NB4 (cell line): ENCODE measurements around the gene HNRNPA1.

ENCODE experiments used
- DNase-seq: peaks from one replicate; pipeline ENCODE4 v3.0.0; 2010; ENCODE audit warnings: low read depth
- H3K4me3 ChIP-seq: one replicate; pipeline ENCODE4 v1.5.1; 2011; ENCODE audit warnings: mild to moderate bottlenecking, low read depth, low read length, moderate library complexity
- MYC ChIP-seq: IDR thresholded peaks from 2 replicates; pipeline ENCODE4 v1.6.1; 2011; ENCODE audit warnings: low read depth, low read length
- POLR2A ChIP-seq: IDR thresholded peaks from 2 replicates; pipeline ENCODE4 v1.6.1; 2011; ENCODE audit warnings: mild to moderate bottlenecking; ENCODE audit not compliant: insufficient read length; ENCODE audit errors: extremely low read depth
- TF ChIP-seq, protein P1 (sequence below): IDR thresholded peaks from 2 replicates; pipeline ENCODE4 v1.6.1; 2011; ENCODE audit warnings: low read depth, low read length
- TF ChIP-seq, protein P2 (sequence below): IDR thresholded peaks from one replicate; pipeline ENCODE4 v1.5.1; 2012; ENCODE audit warnings: low read depth, low read length

HNRNPA1 gene

DNA sequence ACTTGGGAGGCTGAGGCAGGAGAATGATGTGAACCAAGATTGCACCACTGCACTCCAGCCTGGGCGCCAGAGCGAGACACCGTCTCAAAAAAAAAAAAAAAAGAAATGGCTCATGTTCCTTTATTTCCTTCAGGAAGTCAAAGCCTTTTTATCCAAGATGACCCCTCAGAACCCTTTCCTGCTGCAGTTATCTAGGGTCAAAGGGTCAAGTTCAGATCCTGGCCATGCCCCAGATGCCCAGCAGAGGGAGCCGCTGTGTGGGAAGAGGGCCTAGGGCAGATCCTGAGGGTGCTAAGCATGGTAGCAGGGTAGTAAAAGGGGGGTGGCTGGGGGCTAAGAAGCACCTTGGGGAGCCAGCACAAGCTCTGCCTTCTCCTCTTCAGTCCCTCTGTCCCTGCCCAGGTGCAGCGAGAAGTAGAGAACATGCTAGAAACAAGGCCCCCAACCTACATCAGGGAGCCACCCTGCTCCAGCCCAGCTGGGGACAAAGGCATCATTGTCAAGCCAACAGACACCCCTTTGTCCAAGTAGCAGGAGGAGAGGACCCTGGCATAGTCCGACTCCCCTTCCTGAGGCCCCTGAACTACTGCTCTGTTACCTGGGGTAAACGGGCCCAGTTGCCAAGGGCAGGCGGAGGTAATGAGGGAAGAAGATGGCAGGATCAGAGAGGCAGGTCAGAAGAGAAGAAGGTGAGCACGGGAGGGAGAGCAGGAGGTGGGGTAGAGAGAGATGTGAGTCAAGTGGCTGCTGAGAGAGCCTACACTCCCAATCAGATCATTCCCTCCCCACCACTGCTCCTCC lies 13.8 kb downstream of the HNRNPA1 start:
- H3K4me3 ChIP-seq = peak overlapping the region; percentile 35
- TF ChIP-seq POLR2A (no peak), MYC (peak; percentile 58)
- TF ChIP-seq, protein P1, sequence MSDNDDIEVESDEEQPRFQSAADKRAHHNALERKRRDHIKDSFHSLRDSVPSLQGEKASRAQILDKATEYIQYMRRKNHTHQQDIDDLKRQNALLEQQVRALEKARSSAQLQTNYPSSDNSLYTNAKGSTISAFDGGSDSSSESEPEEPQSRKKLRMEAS = peak; percentile 53; the same call in 1 of the 2 replicates
- TF ChIP-seq, protein P2, sequence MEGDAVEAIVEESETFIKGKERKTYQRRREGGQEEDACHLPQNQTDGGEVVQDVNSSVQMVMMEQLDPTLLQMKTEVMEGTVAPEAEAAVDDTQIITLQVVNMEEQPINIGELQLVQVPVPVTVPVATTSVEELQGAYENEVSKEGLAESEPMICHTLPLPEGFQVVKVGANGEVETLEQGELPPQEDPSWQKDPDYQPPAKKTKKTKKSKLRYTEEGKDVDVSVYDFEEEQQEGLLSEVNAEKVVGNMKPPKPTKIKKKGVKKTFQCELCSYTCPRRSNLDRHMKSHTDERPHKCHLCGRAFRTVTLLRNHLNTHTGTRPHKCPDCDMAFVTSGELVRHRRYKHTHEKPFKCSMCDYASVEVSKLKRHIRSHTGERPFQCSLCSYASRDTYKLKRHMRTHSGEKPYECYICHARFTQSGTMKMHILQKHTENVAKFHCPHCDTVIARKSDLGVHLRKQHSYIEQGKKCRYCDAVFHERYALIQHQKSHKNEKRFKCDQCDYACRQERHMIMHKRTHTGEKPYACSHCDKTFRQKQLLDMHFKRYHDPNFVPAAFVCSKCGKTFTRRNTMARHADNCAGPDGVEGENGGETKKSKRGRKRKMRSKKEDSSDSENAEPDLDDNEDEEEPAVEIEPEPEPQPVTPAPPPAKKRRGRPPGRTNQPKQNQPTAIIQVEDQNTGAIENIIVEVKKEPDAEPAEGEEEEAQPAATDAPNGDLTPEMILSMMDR = peak; percentile 93
- peak; percentile 79 for DNase-seq

DNA sequence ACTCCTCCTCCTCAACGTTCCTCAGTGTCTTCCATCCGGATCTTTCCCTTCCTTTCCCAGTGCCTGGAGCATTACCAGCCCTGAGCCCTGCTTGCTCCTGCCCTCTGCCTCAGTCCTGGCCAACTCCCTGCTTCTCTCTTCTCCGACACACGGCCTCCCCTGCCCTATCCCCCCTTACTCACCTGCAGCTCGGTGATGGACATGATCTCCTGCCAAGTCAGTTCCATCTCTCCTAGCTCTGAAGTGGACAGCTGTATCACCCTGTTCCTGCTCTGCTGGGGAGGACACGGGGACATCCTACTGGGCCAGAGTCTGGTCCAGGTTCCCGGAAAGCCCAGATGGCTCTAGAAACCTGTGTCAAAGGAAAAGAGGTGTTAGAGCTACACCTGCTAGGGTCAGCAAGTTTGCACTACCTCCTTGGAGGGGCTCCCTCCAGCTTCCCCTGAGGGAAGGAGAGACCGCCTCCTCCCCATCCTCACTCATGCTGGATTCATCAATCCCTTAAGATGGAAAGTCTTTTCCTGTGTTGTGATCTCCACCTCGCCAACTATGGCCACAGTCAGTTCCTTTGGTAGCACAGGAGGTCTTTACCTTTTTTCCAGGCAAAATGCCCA lies 14.5 kb downstream of the HNRNPA1 start:
- no peak for DNase-seq
- TF ChIP-seq POLR2A (no peak), MYC (no peak)
- TF ChIP-seq, protein P2 = no peak
- TF ChIP-seq, protein P1 = no peak
- H3K4me3 ChIP-seq = peak overlapping the region; percentile 35

DNA sequence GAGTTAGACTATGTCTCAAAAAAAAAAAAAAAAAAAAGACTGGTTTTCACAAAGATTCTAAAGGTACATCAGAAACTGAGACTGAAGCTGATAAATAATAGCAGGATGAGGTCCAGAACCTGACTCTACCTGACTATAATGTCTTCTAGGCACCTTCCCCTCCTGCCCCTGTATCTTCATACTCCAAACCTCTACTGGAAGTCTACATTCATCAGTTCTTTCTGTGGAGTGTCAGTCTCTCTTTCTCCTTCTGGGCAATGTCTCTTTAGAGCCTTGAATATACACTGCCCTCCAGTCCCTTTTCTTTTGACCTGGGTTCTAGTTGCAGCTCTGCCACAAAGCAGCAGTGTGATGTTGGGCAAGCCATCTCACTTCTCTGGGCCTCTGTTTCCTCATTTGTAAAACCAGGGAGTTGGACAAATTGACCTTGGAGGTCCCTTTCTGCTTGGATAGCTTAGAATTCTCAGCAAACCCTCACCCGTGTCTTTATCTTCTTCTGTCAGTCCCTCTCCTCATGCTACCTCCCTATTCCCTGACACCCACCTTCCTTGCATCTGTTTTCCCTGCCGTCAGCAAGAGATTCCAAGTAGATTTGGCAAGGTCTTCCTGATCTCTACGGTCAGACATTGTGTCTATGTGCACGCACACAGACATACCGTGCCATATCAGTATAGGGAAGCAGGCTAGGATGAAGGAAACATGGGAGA lies 16.0 kb downstream of the HNRNPA1 start:
- TF ChIP-seq POLR2A (no peak), MYC (no peak)
- TF ChIP-seq, protein P1 = no peak
- TF ChIP-seq, protein P2 = no peak
- H3K4me3 ChIP-seq = peak overlapping the region; percentile 51
- peak; percentile 49 for DNase-seq

DNA sequence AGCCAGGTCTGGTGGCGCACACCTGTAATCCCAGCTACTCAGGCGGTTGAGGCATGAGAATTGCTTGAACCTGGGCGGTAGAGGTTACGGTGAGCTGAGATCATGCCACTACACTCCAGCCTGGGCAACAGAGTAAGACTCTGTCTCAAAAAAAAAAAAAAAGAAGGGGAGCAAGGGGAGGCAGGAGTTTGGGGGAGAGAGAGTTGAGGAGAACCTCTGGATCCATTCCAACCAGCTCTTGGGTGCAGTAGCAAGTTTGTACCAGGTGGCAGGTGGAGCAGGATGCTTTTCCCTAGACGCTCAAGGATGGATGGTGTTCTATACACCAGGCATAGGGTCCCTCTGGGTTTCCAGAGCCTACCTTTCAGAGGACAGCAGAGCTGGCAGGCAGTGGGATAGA lies 18.4 kb downstream of the HNRNPA1 start:
- peak; percentile 38 for DNase-seq
- H3K4me3 ChIP-seq = peak overlapping the region; percentile 96
- no peak for TF ChIP-seq MYC

DNA sequence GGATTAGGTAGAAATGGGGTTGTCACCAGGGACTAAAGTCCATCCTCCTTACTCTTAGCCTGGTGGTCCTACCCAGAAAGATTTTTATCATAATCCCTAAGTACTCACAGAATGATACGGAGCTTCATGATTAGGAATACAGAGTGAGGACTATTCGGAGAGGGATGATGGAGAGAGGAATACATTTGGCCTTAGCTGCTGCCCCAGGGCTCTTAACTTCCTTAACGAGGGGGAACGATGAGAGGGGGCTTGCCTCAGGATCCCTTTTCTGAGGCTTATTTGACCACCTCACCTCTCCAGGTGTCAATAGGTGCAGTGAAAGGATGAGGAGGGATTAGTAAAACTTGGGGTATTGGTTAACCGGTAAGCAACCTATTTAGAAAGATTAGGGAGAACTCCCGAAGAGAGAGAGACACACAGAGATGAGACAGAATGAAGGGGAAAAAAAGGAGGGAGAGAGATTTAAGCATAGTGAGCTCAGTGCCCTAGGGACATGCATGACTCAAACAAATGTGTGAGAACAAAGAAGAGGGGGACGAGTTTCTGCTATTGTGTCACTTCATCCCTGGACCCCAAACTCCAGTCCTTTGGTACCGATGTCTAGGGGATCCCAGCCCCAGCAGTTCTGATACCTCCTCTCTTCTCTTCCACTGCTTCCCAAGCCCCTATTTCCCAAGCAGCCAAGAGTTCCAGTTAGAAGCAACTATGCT lies 19.1 kb downstream of the HNRNPA1 start:
- H3K4me3 ChIP-seq = peak overlapping the region; percentile 96
- no peak for TF ChIP-seq MYC
- TF ChIP-seq, protein P2 = no peak
- no peak for TF ChIP-seq POLR2A
- TF ChIP-seq, protein P1 = no peak
- DNase-seq = peak; percentile 75
